Measurements from ENCODE around the gene DNPH1. TPM values are rescaled to one million over a fixed set of nuclear protein-coding genes. Genes with fewer than 3 reads are reported as not detected.

The DNPH1 gene
- total RNA-seq, 1 donor from 2014 or later, result 52.3 TPM

DNA sequence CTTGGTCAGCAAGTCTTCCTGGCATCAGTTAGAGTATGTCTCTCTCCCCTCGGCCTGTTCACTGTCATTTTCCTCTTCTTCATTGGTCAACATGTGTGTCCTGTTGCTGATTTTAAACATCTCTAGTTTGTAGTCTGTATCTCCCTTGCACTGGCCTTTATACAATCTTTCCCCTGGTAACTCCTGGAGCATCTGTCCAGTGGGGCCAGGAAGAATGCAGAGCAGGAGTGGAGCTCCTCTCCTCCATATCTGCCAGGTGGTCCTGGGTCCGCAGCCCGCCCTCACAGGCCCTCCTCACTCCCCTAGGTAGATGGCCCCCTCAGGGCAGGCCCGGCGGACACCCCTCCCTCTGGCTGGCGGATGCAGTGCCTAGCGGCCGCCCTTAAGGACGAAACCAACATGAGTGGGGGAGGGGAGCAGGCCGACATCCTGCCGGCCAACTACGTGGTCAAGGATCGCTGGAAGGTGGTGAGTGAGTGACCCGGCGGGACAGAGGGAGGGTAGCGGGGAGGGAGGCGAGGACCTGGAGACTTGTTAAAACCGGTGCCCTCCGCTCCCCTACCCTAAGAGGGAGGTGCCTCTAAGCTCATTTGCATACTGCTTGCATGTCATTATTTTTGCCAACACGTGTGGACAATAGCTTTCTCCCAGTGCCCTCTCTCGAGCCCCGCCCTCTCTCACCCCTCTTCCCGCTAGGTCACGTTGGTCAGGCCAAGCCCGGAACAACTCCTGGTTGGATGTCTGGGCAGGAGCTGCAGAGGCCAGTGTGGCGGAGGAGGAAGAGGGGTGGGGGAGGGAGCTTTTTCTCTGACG, 17.2 kb upstream of the DNPH1 start:
- TF ChIP-seq, protein P1, sequence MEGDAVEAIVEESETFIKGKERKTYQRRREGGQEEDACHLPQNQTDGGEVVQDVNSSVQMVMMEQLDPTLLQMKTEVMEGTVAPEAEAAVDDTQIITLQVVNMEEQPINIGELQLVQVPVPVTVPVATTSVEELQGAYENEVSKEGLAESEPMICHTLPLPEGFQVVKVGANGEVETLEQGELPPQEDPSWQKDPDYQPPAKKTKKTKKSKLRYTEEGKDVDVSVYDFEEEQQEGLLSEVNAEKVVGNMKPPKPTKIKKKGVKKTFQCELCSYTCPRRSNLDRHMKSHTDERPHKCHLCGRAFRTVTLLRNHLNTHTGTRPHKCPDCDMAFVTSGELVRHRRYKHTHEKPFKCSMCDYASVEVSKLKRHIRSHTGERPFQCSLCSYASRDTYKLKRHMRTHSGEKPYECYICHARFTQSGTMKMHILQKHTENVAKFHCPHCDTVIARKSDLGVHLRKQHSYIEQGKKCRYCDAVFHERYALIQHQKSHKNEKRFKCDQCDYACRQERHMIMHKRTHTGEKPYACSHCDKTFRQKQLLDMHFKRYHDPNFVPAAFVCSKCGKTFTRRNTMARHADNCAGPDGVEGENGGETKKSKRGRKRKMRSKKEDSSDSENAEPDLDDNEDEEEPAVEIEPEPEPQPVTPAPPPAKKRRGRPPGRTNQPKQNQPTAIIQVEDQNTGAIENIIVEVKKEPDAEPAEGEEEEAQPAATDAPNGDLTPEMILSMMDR (conservative IDR thresholded peaks at IDR 0.05), result no peak
- Mint-ChIP-seq H3K4me1 (ENCODE audit: unreplicated experiment) (peaks cover 21% of the 10 kb centered on the region), H3K27ac (peak overlapping the region; percentile 16), H3K4me3 (no peak overlapping the region), H3K9me3 (no peaks in the 10 kb centered on the region), H3K36me3 (no peaks in the 10 kb centered on the region), H3K27me3 (peaks cover 14% of the 10 kb centered on the region)
- DNase-seq (ENCODE audit: extremely low spot score, unreplicated experiment), result no peak

GRCh38 chr6:43243664-43244321, 14.5 kb upstream of the DNPH1 start:
- Mint-ChIP-seq H3K9me3 (no peaks in the 10 kb centered on the region), H3K36me3 (no peaks in the 10 kb centered on the region), H3K27ac (no peak overlapping the region), H3K4me1 (ENCODE audit: unreplicated experiment) (peaks cover 11% of the 10 kb centered on the region), H3K27me3 (peaks cover under 1% of the 10 kb centered on the region), H3K4me3 (no peak overlapping the region)
- no peak for DNase-seq (ENCODE audit: extremely low spot score, unreplicated experiment)
- TF ChIP-seq, protein P1 (conservative IDR thresholded peaks at IDR 0.05), result no peak

- H3K4me3 Mint-ChIP-seq, result no peak within 1 kb of the TSS
- no peak for DNase-seq (ENCODE audit: extremely low spot score, unreplicated experiment)
- no peaks in the 10 kb centered on the region for H3K36me3 Mint-ChIP-seq
- H3K27me3 Mint-ChIP-seq, result peaks cover 7% of the 10 kb centered on the region
- no peak within 1 kb of the TSS for H3K27ac Mint-ChIP-seq
- no peaks in the 10 kb centered on the region for H3K9me3 Mint-ChIP-seq
- TF ChIP-seq, protein P1 (conservative IDR thresholded peaks at IDR 0.05), result no peak
- peaks cover 10% of the 10 kb centered on the region for H3K4me1 Mint-ChIP-seq (ENCODE audit: unreplicated experiment)
These were observed 13.8 kb upstream of the DNPH1 start, which contains the start of gene TTBK1 for GRCh38 chr6:43242908-43243663. Gene TTBK1 (plus strand): TSS chr6:43243481. CDS start chr6:43246661, 3,180 bp downstream.

- no peak for DNase-seq (ENCODE audit: extremely low spot score, unreplicated experiment)
- TF ChIP-seq, protein P1 (conservative IDR thresholded peaks at IDR 0.05), result no peak
- Mint-ChIP-seq H3K36me3 (no peaks in the 10 kb centered on the region), H3K4me3 (no peak overlapping the region), H3K9me3 (no peaks in the 10 kb centered on the region), H3K4me1 (ENCODE audit: unreplicated experiment) (no peaks in the 10 kb centered on the region), H3K27me3 (peaks cover 22% of the 10 kb centered on the region), H3K27ac (no peak overlapping the region)
These were observed 12.2 kb upstream of the DNPH1 start for GRCh38 chr6:43241446-43241845.

- peaks cover 25% of the 10 kb centered on the region for H3K27me3 Mint-ChIP-seq
- no peaks in the 10 kb centered on the region for H3K9me3 Mint-ChIP-seq
- TF ChIP-seq, protein P1 (conservative IDR thresholded peaks at IDR 0.05), result no peak
- no peak for DNase-seq (ENCODE audit: extremely low spot score, unreplicated experiment)
- H3K4me1 Mint-ChIP-seq (ENCODE audit: unreplicated experiment), result no peaks in the 10 kb centered on the region
- no peaks in the 10 kb centered on the region for H3K36me3 Mint-ChIP-seq
- no peak overlapping the region for H3K4me3 Mint-ChIP-seq
- H3K27ac Mint-ChIP-seq, result no peak overlapping the region
These were observed 11.7 kb upstream of the DNPH1 start for GRCh38 chr6:43240950-43241349.
